Stimulated activated CD8-positive, alpha-beta memory T cell treated with anti-CD3 and anti-CD28 coated beads, Interleukin-12 subunit alpha, Interleukin-12 subunit beta, amount 100 ng/mL, for 1 hour (primary cell): ENCODE results near the gene HOGA1.
"Not testable (repeated sequence)": the region's sequence is repeated elsewhere in the genome, so short reads cannot be mapped to it uniquely, and the experiment has no call there.

Experiments used
- DNase-seq: peaks from one replicate; pipeline ENCODE4 v3.0.0-alpha.2; 2020; ENCODE audit warnings: low read depth

HOGA1 gene

DNA sequence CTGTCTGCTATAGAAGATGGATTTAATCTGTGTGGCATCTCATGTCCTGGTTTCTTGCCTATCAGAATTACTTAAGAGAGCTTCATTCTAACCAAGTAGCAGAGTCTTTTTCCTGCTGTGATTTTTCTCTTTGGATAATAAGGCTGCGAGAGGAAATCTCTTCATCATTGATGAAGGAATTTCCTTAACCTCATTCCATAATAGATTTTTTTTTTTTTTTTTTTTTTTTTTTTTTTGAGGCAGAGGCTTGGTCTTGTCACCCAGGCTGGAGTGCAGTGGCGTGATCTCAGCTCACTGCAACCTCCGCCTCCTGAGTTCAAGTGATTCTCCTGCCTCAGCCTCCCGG lies 65.2 kb downstream of the HOGA1 start:
- not testable (repeated sequence) for DNase-seq

DNA sequence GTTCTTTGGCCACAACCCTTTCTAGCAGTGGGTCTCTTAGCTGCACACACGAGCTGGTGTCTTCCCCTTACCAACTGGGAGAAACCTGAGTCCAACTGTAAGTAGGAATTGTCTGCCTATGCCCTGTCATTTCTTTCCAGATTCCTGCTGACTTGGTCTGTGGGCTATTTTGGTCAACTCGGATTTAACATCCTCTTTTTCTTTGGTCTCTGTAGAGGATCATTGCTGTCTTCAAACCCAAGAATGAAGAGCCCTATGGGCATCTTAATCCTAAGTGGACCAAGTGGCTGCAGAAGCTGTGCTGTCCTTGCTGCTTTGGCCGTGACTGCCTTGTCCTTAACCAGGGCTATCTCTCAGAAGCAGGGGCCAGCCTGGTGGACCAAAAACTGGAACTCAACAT lies 66.5 kb downstream of the HOGA1 start:
- DNase-seq = no peak

DNA sequence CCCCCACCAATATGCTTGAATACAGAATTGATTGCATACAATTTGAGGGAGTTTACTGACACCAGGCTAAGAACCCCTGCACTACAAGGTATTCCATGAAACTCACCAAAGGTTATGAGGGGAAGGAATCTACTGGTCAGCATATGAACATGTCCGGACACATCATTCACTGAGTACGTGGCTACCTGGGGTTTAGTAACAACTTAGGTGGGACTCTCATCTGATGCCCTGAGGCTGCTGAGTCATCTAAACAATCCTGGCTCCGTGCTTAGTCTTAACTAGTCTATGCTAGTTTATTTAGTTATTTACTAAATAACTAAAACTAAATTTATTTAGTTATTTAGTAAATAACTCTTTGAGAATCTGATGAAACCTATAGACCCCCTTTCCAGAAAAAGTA lies 67.6 kb downstream of the HOGA1 start:
- no peak for DNase-seq

DNA sequence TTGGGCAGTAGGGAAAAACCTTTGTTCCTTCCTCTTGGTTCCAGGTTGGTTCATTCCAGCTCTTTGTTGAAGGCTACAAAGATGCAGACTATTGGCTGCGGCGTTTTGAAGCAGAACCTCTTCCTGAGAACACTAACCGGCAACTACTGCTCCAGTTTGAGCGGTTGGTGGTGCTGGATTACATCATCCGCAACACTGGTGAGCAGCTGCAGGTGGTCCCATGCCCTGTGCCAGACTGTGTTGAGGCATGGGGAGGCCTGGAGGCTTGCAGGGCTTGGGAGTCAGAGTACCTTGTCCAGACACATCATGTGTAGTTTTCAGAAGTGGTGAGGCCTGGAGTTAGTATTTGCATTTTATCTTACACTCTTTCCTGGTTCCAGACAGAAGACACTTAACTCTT lies 72.6 kb downstream of the HOGA1 start:
- no peak for DNase-seq

DNA sequence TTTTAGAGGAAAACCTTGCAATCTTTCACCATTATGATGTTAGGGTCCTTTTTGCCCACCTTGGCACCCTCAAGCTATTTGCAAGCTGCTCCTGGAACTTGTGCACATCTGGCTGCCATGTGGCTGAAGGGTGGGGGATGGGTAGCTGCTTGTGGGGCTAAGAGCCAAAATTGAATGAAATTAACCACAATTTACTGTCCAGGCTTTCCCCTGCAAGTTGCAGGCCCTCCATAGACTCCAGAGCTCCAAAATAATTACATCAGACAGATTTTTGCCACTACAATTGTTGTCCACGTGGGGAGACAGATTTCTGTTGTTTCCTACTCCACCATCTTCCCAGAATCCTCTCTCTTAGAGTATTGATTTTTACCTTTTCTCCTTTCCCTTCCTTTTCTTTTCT lies 75.4 kb downstream of the HOGA1 start:
- DNase-seq = no peak
